Endothelial cell of umbilical vein (primary cell): ENCODE data around the gene APOF. TPM values are rescaled to one million over a fixed set of nuclear protein-coding genes. Genes with fewer than 3 reads are reported as not detected.
A peak's percentile ranks its signal among the peaks of the same experiment; 100 is the strongest.

Experiments used
- BruUV-seq: library from RNA; stranded (reverse); fragments of 400-500 nt; replicated peaks from 2 replicates; lab custom pipeline; 2021; lab: Mats Ljungman, UMichigan
- CTCF ChIA-PET: fragments of 300-600, 350-600 bp; sonication (Branson Sonifier 250); formaldehyde crosslinking; loops from one replicate; lab custom pipeline; 2021; ENCODE audit warnings: antibody characterized with exemption, inconsistent platforms; lab: Charles Lee
- POLR2A ChIA-PET: fragments of 300-600, 350-600 bp; sonication (Branson Sonifier 250); formaldehyde crosslinking; loops from one replicate; lab custom pipeline; 2021; ENCODE audit warnings: antibody characterized with exemption, inconsistent platforms; lab: Charles Lee
- DNase-seq: peaks from one replicate; pipeline ENCODE4 v3.0.0-alpha.2; 2011; ENCODE audit warnings: low read depth, low spot score
- FAIRE-seq: peaks from 2 replicates; lab custom pipeline; 2011; peaks lifted over from hg19 to GRCh38; lab: Jason Lieb, UNC
- H2AFZ ChIP-seq: 2 replicates; pipeline ENCODE4 v1.6.0; 2012; ENCODE audit warnings: low read depth, low read length, control low read depth, inconsistent platforms
- H3K27ac ChIP-seq: 2 replicates; pipeline ENCODE4 v1.5.1; 2011; ENCODE audit warnings: low read depth, mild to moderate bottlenecking, control low read depth, low read length, moderate library complexity; ENCODE audit not compliant: insufficient read depth
- H3K27me3 ChIP-seq, 2 experiments: 2 replicates each; pipeline versions ENCODE4 v1.6.0 to v1.6.1; 2011; ENCODE audit warnings: low read length in 2 of 2, mixed read lengths in 1 of 2; ENCODE audit not compliant: control insufficient read depth in 2 of 2, insufficient read depth in 2 of 2
- H3K36me3 ChIP-seq, 2 experiments: 2 replicates in 1 of 2; 3 replicates in 1 of 2; pipeline ENCODE4 v1.5.1; 2011; ENCODE audit warnings: low read length in 2 of 2, mild to moderate bottlenecking in 1 of 2, moderate library complexity in 1 of 2; ENCODE audit not compliant: control insufficient read depth in 2 of 2, insufficient read depth in 2 of 2; ENCODE audit errors: extremely low read depth in 1 of 2
- H3K4me1 ChIP-seq: 3 replicates; pipeline ENCODE4 v1.5.1; 2011; ENCODE audit warnings: mild to moderate bottlenecking, low read length; ENCODE audit not compliant: control insufficient read depth, insufficient read depth; ENCODE audit errors: extremely low read depth
- H3K4me2 ChIP-seq: 2 replicates; pipeline ENCODE4 v1.6.1; 2011; ENCODE audit warnings: low read length, control low read depth, mixed read lengths; ENCODE audit not compliant: insufficient read depth
- H3K4me3 ChIP-seq, 3 experiments: fragments of 200-600 bp in 1 of 3; sonication (generic), shearing (Covaris generic) in 1 of 3; replicated peaks in 1 of 3; 2 replicates each; pipeline ENCODE4 v1.5.1; 2011 to 2016; ENCODE audit warnings: control low read depth in 3 of 3, low read length in 3 of 3, mild to moderate bottlenecking in 2 of 3, inconsistent platforms in 1 of 3, low read depth in 1 of 3, moderate library complexity in 1 of 3; ENCODE audit not compliant: insufficient read depth in 1 of 3
- H3K79me2 ChIP-seq: 2 replicates; pipeline ENCODE4 v1.6.0; 2012; ENCODE audit warnings: low read length, inconsistent platforms; ENCODE audit not compliant: control insufficient read depth, insufficient read depth
- H3K9ac ChIP-seq: replicated peaks from 2 replicates; pipeline ENCODE3; 2011; ENCODE audit warnings: low read length, control low read depth; ENCODE audit not compliant: insufficient read depth; ENCODE audit errors: extremely low read depth
- H3K9me1 ChIP-seq: replicated peaks from 3 replicates; pipeline ENCODE4 v1.6.0; 2011; ENCODE audit warnings: mild to moderate bottlenecking, low read length; ENCODE audit not compliant: control insufficient read depth, insufficient read depth; ENCODE audit errors: extremely low read depth
- H3K9me3 ChIP-seq: replicated peaks from 2 replicates; pipeline ENCODE4 v1.5.1; 2012; ENCODE audit warnings: low read length, inconsistent platforms; ENCODE audit not compliant: control insufficient read depth, insufficient read depth
- H4K20me1 ChIP-seq: replicated peaks from 2 replicates; pipeline ENCODE3; 2011; ENCODE audit warnings: mild to moderate bottlenecking, low read length; ENCODE audit not compliant: control insufficient read depth, insufficient read depth; ENCODE audit errors: extremely low read depth
- CTCF ChIP-seq, 2 donors: IDR thresholded peaks; 1 replicate in 1 of 2; 2 replicates in 1 of 2; pipeline ENCODE4 v1.5.1; 2011; ENCODE audit warnings: low read length in 2 of 2, mild to moderate bottlenecking in 2 of 2, moderate library complexity in 2 of 2, control low read depth in 1 of 2, inconsistent platforms in 1 of 2, low read depth in 1 of 2; ENCODE audit not compliant: insufficient read depth in 1 of 2; ENCODE audit errors: extremely low read depth in 1 of 2
- EZH2 ChIP-seq: IDR thresholded peaks from 2 replicates; pipeline ENCODE4 v1.6.1; 2012; ENCODE audit warnings: borderline replicate concordance, low read depth, mild to moderate bottlenecking, moderate library complexity, low read length, inconsistent platforms; ENCODE audit not compliant: severe bottlenecking
- FOS ChIP-seq: IDR thresholded peaks from 2 replicates; pipeline ENCODE4 v1.6.1; 2011; ENCODE audit warnings: mild to moderate bottlenecking, low read length, moderate library complexity, borderline replicate concordance; ENCODE audit not compliant: insufficient read depth
- GATA2 ChIP-seq: IDR thresholded peaks from 2 replicates; pipeline ENCODE4 v1.7.0; 2011; ENCODE audit warnings: low read depth, mild to moderate bottlenecking, moderate library complexity, mixed read lengths, low read length; ENCODE audit not compliant: insufficient read length, insufficient read depth
- JUN ChIP-seq: IDR thresholded peaks from 2 replicates; pipeline ENCODE4 v1.6.1; 2011; ENCODE audit warnings: borderline replicate concordance, low read depth; ENCODE audit not compliant: insufficient read length, insufficient read depth
- MYC ChIP-seq: IDR thresholded peaks from one replicate; pipeline ENCODE4 v1.6.1; 2011; ENCODE audit warnings: mild to moderate bottlenecking, low read depth, low read length
- POLR2A ChIP-seq: IDR thresholded peaks from 2 replicates; pipeline ENCODE4 v1.6.1; 2012; ENCODE audit warnings: low read depth, mild to moderate bottlenecking, control low read depth, low read length
- POLR2AphosphoS5 ChIP-seq: IDR thresholded peaks from 2 replicates; pipeline ENCODE4 v1.6.1; 2012; ENCODE audit warnings: low read depth, mild to moderate bottlenecking, control low read depth, low read length, moderate library complexity; ENCODE audit not compliant: insufficient read depth
- dilution Hi-C: fragments of 300-500 bp; cut with MboI; formaldehyde crosslinking; loops from one replicate; pipeline ENCODE4 v1.15.0; 2019; ENCODE audit warnings: low sequenced_read_pairs; ENCODE audit not compliant: extremely low pct_ligation_motif_present
- intact Hi-C: fragments of 100-400 bp; cut with micrococcal nuclease; formaldehyde crosslinking; loops from one replicate; pipeline ENCODE4 v1.10.0; 2022
- polyA plus RNA-seq, 4 experiments: library from polyadenylated mRNA; depleted of rRNA in 3 of 4; stranded (reverse) in 3 of 4; unstranded in 1 of 4; fragments of >200 nt; gene quantifications; 2 replicates each; pipeline versions ENCODE4 v1.2.1 to v1.2.3, GENCODE V29; 2011 to 2012; ENCODE audit warnings: missing spikeins in 1 of 4
- total RNA-seq: library from RNA; stranded (reverse); gene quantifications from 2 replicates; pipeline ENCODE4 v1.2.3, GENCODE V29; 2021
- TF ChIP-seq, protein P1 (sequence below): IDR thresholded peaks from 2 replicates; pipeline ENCODE4 v1.6.1; 2011; ENCODE audit not compliant: insufficient read depth, insufficient read length

The APOF gene
- total and polyA plus RNA-seq, 2 donors (not counting 3 experiments of a cell fraction or from before 2014, with no cell fraction given): not detected

- Histone ChIP-seq H3K27me3 (no peaks in the 10 kb centered on the region), H3K9me3 (no peaks in the 10 kb centered on the region), H3K4me3 (peak overlapping the region; percentile 45 to 70 (median 49)), H3K27ac (peak overlapping the region; percentile 97), H3K4me2 (peak overlapping the region; percentile 85), H3K36me3 (no peaks in the 10 kb centered on the region), H3K9me1 (no peaks in the 10 kb centered on the region), H3K9ac (peak overlapping the region; percentile 89), H3K79me2 (no peaks in the 10 kb centered on the region), H2AFZ (peak overlapping the region; percentile 63), H4K20me1 (no peaks in the 10 kb centered on the region), H3K4me1 (peaks cover 16% of the 10 kb centered on the region)
- ChIA-PET CTCF (interaction anchor here (0.7 to 2.7 kb wide), 7 partner anchors 8 to 144 kb away, joined by 3 to 13 read pairs (median 4); partner anchors contain the start of genes CNPY2, SMARCC2, STAT2 and TIMELESS), POLR2A (interaction anchor here (0.9 to 1.0 kb wide), 2 partner anchors 17 to 27 kb away, joined by 4 read pairs; partner anchors contain the start of genes CNPY2 and STAT2)
- TSS peak; percentile 93 for BruUV-seq
- DNase-seq (peak; percentile 7), FAIRE-seq (no peak)
- intact Hi-C loops: loop anchor here (1.0 kb wide), 1 partner anchor 33 kb away; the partner anchor contains the start of gene CS
- dilution Hi-C loops: no loop called here
- TF ChIP-seq POLR2A (no peak), EZH2 (no peak), FOS (no peak), JUN (no peak)
Measured at GRCh38 chr12:56333197-56333678, 29.4 kb downstream of the APOF start.

- H3K27me3 ChIP-seq: no peaks in the 10 kb centered on the region
- peak overlapping the region; percentile 85 for H3K4me2 ChIP-seq
- H3K4me3 ChIP-seq: peak overlapping the region in 2 of 3 experiments; percentile 49 to 70
- no peaks in the 10 kb centered on the region for H3K36me3 ChIP-seq
- ChIA-PET CTCF (interaction anchor here (0.8 to 2.7 kb wide), 7 partner anchors 13 to 143 kb away, joined by 3 to 13 read pairs (median 4); partner anchors contain the start of genes CNPY2, SMARCC2, STAT2 and TIMELESS), POLR2A (interaction anchor here (0.7 to 1.0 kb wide), 3 partner anchors 12 to 27 kb away, joined by 4 to 5 read pairs (median 4); partner anchors contain the start of genes CNPY2 and STAT2)
- dilution Hi-C loops (no loop called here), intact Hi-C loops (loop anchor here (1.0 kb wide), 1 partner anchor 32 kb away; the partner anchor contains the start of gene CS)
- DNase-seq (no peak), FAIRE-seq (no peak)
- peaks cover 16% of the 10 kb centered on the region for H3K4me1 ChIP-seq
- no peaks in the 10 kb centered on the region for H3K9me3 ChIP-seq
- TF ChIP-seq POLR2A (no peak), CTCF (IDR thresholded peaks at IDR 0.05; ENCODE audit: extremely low read depth in 1 of 2, insufficient read depth in 1 of 2, low read depth in 1 of 2, low read length in 2 of 2) (no peak), POLR2AphosphoS5 (no peak), MYC (no peak), FOS (no peak), GATA2 (no peak), JUN (no peak), EZH2 (no peak)
- TF ChIP-seq, protein P1, sequence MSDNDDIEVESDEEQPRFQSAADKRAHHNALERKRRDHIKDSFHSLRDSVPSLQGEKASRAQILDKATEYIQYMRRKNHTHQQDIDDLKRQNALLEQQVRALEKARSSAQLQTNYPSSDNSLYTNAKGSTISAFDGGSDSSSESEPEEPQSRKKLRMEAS: no peak
- H4K20me1 ChIP-seq: no peaks in the 10 kb centered on the region
- H2AFZ ChIP-seq: peak overlapping the region; percentile 63
- H3K79me2 ChIP-seq: no peaks in the 10 kb centered on the region
- no peaks in the 10 kb centered on the region for H3K9me1 ChIP-seq
- H3K9ac ChIP-seq: peak overlapping the region; percentile 89
- BruUV-seq: no TSS peak
- H3K27ac ChIP-seq: peak overlapping the region; percentile 97
Measured at GRCh38 chr12:56332512-56333196, 30.0 kb downstream of the APOF start.
